Activated CD4-positive, alpha-beta T cell treated with anti-CD3 and anti-CD28 coated beads, Interleukin-2, amount 10 ng/mL, durations not matched to agents 7 days and 5 days (primary cell): ENCODE results near the gene SHMT1. TPM values are rescaled to one million over a fixed set of nuclear protein-coding genes. Genes with fewer than 3 reads are reported as not detected.
"Not testable (repeated sequence)": the region's sequence is repeated elsewhere in the genome, so short reads cannot be mapped to it uniquely, and the experiment has no call there.

Experiments used
- CTCF ChIA-PET: fragments of 350-600 bp; sonication (Branson Sonifier 250); formaldehyde crosslinking; loops from one replicate; lab custom pipeline; 2021; ENCODE audit warnings: antibody characterized with exemption; lab: Charles Lee
- POLR2A ChIA-PET: fragments of 350-600 bp; sonication (Branson Sonifier 250); formaldehyde crosslinking; loops from one replicate; lab custom pipeline; 2021; ENCODE audit warnings: antibody characterized with exemption; lab: Charles Lee
- DNase-seq: peaks from one replicate; pipeline ENCODE4 v3.0.0-alpha.2; 2020
- H3K27ac Mint-ChIP-seq: one replicate; pipeline ENCODE4 v1.8.0; 2021; ENCODE audit warnings: mild to moderate bottlenecking, moderate library complexity, mixed read lengths
- H3K27me3 Mint-ChIP-seq: one replicate; pipeline ENCODE4 v1.8.0; 2021; ENCODE audit warnings: mixed read lengths
- H3K36me3 Mint-ChIP-seq: one replicate; pipeline ENCODE4 v1.8.0; 2021; ENCODE audit warnings: low read depth, mixed read lengths
- H3K4me1 Mint-ChIP-seq: one replicate; pipeline ENCODE4 v1.8.0; 2021; ENCODE audit warnings: mixed read lengths
- H3K4me3 Mint-ChIP-seq: one replicate; pipeline ENCODE4 v1.8.0; 2021; ENCODE audit warnings: mild to moderate bottlenecking, moderate library complexity, mixed read lengths
- H3K9me3 Mint-ChIP-seq: one replicate; pipeline ENCODE4 v1.8.0; 2021; ENCODE audit warnings: mixed read lengths
- total RNA-seq, 2 experiments: library from RNA; stranded (reverse); gene quantifications; one replicate each; pipeline ENCODE4 v1.2.3, GENCODE V29; 2021

SHMT1 gene
- total RNA-seq, 2 experiments from 2014 or later: 49.9 to 51.8 TPM

DNA sequence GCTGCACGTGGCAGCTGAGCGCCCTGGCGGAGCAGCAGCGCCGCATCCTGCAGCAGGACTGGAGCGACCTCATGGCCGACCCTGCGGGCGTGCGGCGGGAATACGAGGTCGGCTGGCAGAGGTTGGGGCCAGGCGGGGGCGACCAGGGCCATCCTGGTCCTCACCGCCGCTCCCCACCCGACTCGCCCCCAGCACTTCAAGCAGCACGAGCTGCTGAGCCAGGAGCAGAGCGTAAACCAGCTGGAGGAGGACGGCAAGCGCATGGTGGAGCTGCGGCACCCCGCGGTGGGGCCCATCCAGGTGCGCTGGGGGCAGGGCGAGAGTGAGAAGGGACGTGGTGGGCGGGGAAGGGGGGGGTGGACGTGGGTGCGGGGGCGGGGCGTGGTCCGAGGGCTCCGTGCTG is 19.7 kb upstream of the SHMT1 start:
- H3K36me3 Mint-ChIP-seq, H3K4me1 Mint-ChIP-seq, DNase-seq, H3K4me3 Mint-ChIP-seq, H3K9me3 Mint-ChIP-seq, POLR2A ChIA-PET, H3K27ac Mint-ChIP-seq, CTCF ChIA-PET: not testable (repeated sequence)
- H3K27me3 Mint-ChIP-seq: peaks cover 21% of the 10 kb centered on the region

DNA sequence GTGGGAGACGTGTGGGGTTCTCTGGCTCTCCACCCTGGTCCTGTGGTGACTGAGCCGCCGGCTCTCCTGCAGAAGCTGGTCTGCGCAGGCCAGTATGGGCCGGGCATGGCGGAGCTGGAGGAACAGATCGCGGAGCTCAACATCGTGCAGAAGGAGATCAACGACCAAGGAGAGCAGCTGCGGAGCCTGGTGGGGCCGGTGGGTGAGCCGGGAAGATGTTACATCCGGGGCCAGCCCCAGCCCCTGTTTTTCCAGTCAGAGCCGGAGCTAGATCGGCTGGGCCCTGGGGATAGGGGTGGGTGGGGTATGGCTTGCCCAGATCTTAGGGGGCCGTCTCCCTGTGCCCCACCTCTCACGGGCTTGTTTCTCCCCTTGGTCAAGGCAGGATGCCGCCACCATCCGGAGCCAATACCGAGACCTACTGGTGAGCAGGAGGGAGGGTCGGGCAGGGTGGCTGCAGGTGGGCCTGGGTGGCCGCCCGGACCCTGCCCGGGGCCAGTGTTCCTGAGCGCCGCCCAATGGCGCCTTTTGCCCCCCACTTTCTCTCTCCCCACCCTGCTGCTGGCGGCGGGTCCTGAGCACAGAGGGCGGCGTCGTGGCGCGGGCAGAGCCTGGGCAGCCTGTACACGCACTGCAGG is 19.2 kb upstream of the SHMT1 start:
- no peak overlapping the region for H3K4me3 Mint-ChIP-seq
- H3K4me1 Mint-ChIP-seq: peaks cover 2% of the 10 kb centered on the region
- H3K27me3 Mint-ChIP-seq: peaks cover 21% of the 10 kb centered on the region
- no peak for DNase-seq
- no peaks in the 10 kb centered on the region for H3K36me3 Mint-ChIP-seq
- H3K9me3 Mint-ChIP-seq: no peaks in the 10 kb centered on the region
- ChIA-PET CTCF (no interaction called here), POLR2A (no interaction called here)
- no peak overlapping the region for H3K27ac Mint-ChIP-seq

GRCh38 chr17:18381953-18382245 is 18.5 kb upstream of the SHMT1 start:
- Mint-ChIP-seq H3K27me3 (peaks cover 21% of the 10 kb centered on the region), H3K36me3 (no peaks in the 10 kb centered on the region), H3K4me1 (peaks cover 5% of the 10 kb centered on the region), H3K4me3 (no peak overlapping the region), H3K9me3 (no peaks in the 10 kb centered on the region), H3K27ac (no peak overlapping the region)
- ChIA-PET CTCF (interaction anchor here (0.6 kb wide), 1 partner anchor 207 kb away, joined by 4 read pairs; no protein-coding TSS in a partner anchor), POLR2A (no interaction called here)
- no peak for DNase-seq

GRCh38 chr17:18381158-18381952 is 18.0 kb upstream of the SHMT1 start:
- no peaks in the 10 kb centered on the region for H3K36me3 Mint-ChIP-seq

GRCh38 chr17:18380471-18381157 is 17.3 kb upstream of the SHMT1 start:
- Mint-ChIP-seq H3K4me3 (no peak overlapping the region), H3K27ac (no peak overlapping the region), H3K4me1 (peaks cover 5% of the 10 kb centered on the region), H3K36me3 (no peaks in the 10 kb centered on the region), H3K27me3 (peaks cover 15% of the 10 kb centered on the region), H3K9me3 (no peaks in the 10 kb centered on the region)
- DNase-seq: no peak
- POLR2A ChIA-PET: no interaction called here
- CTCF ChIA-PET: no interaction called here

More at GRCh38 chr17:18381158-18381952, 18.0 kb upstream of the SHMT1 start:
- Mint-ChIP-seq H3K4me3 (no peak overlapping the region), H3K27ac (no peak overlapping the region), H3K9me3 (no peaks in the 10 kb centered on the region), H3K4me1 (peaks cover 5% of the 10 kb centered on the region), H3K27me3 (peaks cover 21% of the 10 kb centered on the region)
- ChIA-PET CTCF (interaction anchor here (0.6 kb wide), 1 partner anchor 207 kb away, joined by 4 read pairs; no protein-coding TSS in a partner anchor), POLR2A (no interaction called here)
- DNase-seq: no peak

DNA sequence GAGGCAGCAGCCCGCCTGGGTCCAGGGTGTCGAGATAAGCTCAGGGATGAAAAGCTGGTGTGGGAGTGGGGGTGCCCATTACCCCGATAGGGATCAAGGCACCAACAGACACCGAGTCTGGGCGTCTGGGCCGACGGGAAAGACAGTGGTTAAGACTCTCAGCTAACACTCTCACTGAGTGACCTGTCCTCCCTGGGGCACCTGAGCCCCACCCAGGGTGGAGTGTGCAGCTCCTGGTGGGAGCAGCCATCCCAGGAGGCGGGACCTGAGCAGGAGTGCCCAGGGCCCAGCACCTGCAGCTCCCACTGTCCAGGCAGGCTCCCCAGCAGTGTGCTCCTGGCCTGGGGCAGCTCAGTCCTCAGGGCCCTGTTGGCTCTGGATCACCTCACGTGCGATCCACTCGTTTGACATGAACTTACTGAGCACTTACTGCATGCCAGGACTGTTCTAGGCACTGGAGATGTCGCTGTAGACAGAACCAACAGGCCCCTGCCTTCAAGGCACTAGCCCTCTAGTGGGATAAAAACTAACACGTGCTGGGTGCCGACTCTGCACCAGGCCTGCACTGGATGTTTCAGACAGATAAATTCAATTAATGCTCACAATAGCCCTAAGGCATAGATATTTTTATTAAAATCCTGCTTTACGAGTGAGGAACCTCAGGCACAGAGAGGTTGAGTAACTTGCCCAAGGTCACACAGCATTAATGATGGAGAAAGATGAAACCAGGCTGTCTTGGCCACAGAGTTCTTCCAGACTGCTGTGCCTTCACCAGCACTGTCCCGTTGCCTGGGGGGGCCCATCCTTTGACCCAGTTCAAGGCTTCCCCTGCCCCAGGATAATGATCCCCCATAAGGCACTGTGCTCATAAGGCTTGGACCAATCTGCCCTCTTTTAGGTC is 16.1 kb upstream of the SHMT1 start:
- no peak overlapping the region for H3K4me3 Mint-ChIP-seq
- POLR2A ChIA-PET: no interaction called here
- H3K4me1 Mint-ChIP-seq: peaks cover 5% of the 10 kb centered on the region

GRCh38 chr17:18378614-18379013 is 15.3 kb upstream of the SHMT1 start:
- CTCF ChIA-PET, H3K4me3 Mint-ChIP-seq, H3K36me3 Mint-ChIP-seq, H3K4me1 Mint-ChIP-seq, POLR2A ChIA-PET, H3K9me3 Mint-ChIP-seq, H3K27me3 Mint-ChIP-seq, DNase-seq, H3K27ac Mint-ChIP-seq: not testable (repeated sequence)

More for the DNA sequence above, 16.1 kb upstream of the SHMT1 start:
- no peak for DNase-seq
- peaks cover 11% of the 10 kb centered on the region for H3K27me3 Mint-ChIP-seq
- no peaks in the 10 kb centered on the region for H3K9me3 Mint-ChIP-seq
- CTCF ChIA-PET: no interaction called here
- H3K36me3 Mint-ChIP-seq: no peaks in the 10 kb centered on the region
- no peak overlapping the region for H3K27ac Mint-ChIP-seq

GRCh38 chr17:18378205-18378505 is 14.8 kb upstream of the SHMT1 start:
- Mint-ChIP-seq H3K27me3 (peaks cover 7% of the 10 kb centered on the region), H3K4me1 (peaks cover 7% of the 10 kb centered on the region), H3K4me3 (no peak overlapping the region), H3K27ac (no peak overlapping the region), H3K9me3 (no peaks in the 10 kb centered on the region), H3K36me3 (no peaks in the 10 kb centered on the region)
- ChIA-PET POLR2A (no interaction called here), CTCF (no interaction called here)
- DNase-seq: no peak

GRCh38 chr17:18377437-18378204 is 14.3 kb upstream of the SHMT1 start, which contains the start of gene EVPLL:
TSS of gene EVPLL (plus strand) at chr17:18377778. CDS start at chr17:18380938, 3,160 bp downstream.
- H3K27me3 Mint-ChIP-seq: peaks cover 7% of the 10 kb centered on the region
- no peaks in the 10 kb centered on the region for H3K9me3 Mint-ChIP-seq
- no peak within 1 kb of the TSS for H3K4me3 Mint-ChIP-seq
- peaks cover 7% of the 10 kb centered on the region for H3K4me1 Mint-ChIP-seq
- DNase-seq: no peak
- no peak within 1 kb of the TSS for H3K27ac Mint-ChIP-seq
- CTCF ChIA-PET: no interaction called here
- no peaks in the 10 kb centered on the region for H3K36me3 Mint-ChIP-seq
- POLR2A ChIA-PET: no interaction called here

GRCh38 chr17:18374216-18374615 is 10.9 kb upstream of the SHMT1 start:
- peaks cover 15% of the 10 kb centered on the region for H3K4me1 Mint-ChIP-seq
- H3K9me3 Mint-ChIP-seq: no peaks in the 10 kb centered on the region
- ChIA-PET CTCF (interaction anchor here (1.0 kb wide), 1 partner anchor 11 kb away, joined by 4 read pairs; the partner anchor contains the start of gene SHMT1), POLR2A (no interaction called here)
- H3K27me3 Mint-ChIP-seq: peaks cover 9% of the 10 kb centered on the region
- H3K36me3 Mint-ChIP-seq: no peaks in the 10 kb centered on the region
- DNase-seq: no peak
- no peak overlapping the region for H3K27ac Mint-ChIP-seq
- no peak overlapping the region for H3K4me3 Mint-ChIP-seq

GRCh38 chr17:18373181-18373580 is 9.8 kb upstream of the SHMT1 start:
- H3K4me1 Mint-ChIP-seq: peaks cover 15% of the 10 kb centered on the region
- H3K27me3 Mint-ChIP-seq, DNase-seq, H3K36me3 Mint-ChIP-seq, H3K4me3 Mint-ChIP-seq, H3K9me3 Mint-ChIP-seq, POLR2A ChIA-PET, H3K27ac Mint-ChIP-seq: not testable (repeated sequence)
- CTCF ChIA-PET: interaction anchor here (0.6 kb wide), 2 partner anchors 26 to 72 kb away, joined by 3 to 4 read pairs; no protein-coding TSS in a partner anchor

DNA sequence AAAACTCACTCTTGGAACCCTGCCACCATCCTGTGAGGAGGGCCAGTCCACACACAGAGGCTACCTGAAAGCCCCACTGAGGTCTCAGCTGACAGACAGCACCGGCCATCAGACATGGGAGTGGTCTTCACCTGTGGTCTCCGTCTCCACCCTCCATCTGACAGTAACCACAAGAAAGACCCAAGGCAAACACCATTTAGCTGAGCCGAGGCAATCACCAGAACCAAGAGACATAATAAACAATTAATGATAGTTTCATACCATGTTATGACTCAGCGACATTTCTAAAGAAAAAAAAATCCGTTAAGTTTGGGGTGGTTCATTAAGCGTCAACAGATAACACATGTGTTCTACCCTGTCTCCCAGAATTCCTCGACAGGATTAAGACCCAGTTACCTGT is 8.1 kb upstream of the SHMT1 start:
- ChIA-PET POLR2A (no interaction called here), CTCF (no interaction called here)
- H3K27ac Mint-ChIP-seq: no peak overlapping the region
- H3K4me1 Mint-ChIP-seq: peaks cover 10% of the 10 kb centered on the region
- no peaks in the 10 kb centered on the region for H3K9me3 Mint-ChIP-seq
- no peaks in the 10 kb centered on the region for H3K36me3 Mint-ChIP-seq
- H3K27me3 Mint-ChIP-seq: peaks cover 9% of the 10 kb centered on the region
- no peak for DNase-seq
- no peak overlapping the region for H3K4me3 Mint-ChIP-seq
